ENCODE data around the gene RAB29.
"Not testable (repeated sequence)": the region's sequence is repeated elsewhere in the genome, so short reads cannot be mapped to it uniquely, and the experiment has no call there.

Gene RAB29

DNA sequence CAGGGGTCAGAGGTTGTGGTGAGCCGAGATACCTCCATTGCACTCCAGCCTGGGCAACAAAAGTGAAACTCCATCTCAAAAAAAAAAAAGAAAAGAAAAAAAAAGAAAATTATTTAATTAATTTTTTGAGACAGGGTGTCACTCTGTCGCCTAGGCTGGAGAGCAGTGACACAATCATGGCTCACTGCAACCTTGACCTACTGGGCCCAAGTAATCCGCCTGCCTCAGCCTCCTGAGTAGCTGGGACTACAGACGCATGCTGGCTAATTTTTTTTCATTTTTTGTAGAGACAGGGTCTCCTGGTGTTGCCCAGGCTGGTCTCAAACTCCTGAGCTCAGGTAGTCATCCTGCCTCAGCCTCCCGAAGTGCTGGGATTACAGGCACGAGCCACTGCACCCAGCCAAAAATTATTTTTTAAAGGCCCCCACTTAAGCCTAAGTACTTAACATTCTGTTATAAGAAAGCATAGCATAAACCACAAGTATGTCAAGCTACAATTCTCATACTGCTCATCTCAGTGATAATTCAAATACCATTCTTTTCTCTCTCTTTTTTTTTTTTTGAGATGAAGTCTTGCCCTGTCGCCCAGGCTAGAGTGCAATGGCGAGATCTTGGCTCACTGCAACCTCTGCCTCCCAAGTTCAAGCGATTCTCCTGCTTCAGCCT lies 45.2 kb downstream of the RAB29 start:
- Histone ChIP-seq H3K4me3 (ENCODE audit: low read length in 2 of 2) (no peak overlapping the region), H3K27me3 (ENCODE audit: control insufficient read depth in 2 of 2, insufficient read depth in 2 of 2, low read length in 2 of 2) (no peaks in the 10 kb centered on the region), H3K9ac (ENCODE audit: low read depth in 1 of 2, low read length in 2 of 2) (no peak overlapping the region), H3K36me3 (ENCODE audit: control insufficient read depth in 2 of 2, insufficient read depth in 2 of 2, low read length in 2 of 2) (peaks cover 4 to 9% of the 10 kb centered on the region in 2 donors), H3K9me3 (ENCODE audit: control insufficient read depth in 2 of 2, low read length in 2 of 2) (no peaks in the 10 kb centered on the region), H3K27ac (ENCODE audit: low read depth in 2 of 2, low read length in 2 of 2) (no peak overlapping the region), H3K4me1 (ENCODE audit: control insufficient read depth in 2 of 2, insufficient read depth in 2 of 2, low read length in 2 of 2) (no peaks in the 10 kb centered on the region)

DNA sequence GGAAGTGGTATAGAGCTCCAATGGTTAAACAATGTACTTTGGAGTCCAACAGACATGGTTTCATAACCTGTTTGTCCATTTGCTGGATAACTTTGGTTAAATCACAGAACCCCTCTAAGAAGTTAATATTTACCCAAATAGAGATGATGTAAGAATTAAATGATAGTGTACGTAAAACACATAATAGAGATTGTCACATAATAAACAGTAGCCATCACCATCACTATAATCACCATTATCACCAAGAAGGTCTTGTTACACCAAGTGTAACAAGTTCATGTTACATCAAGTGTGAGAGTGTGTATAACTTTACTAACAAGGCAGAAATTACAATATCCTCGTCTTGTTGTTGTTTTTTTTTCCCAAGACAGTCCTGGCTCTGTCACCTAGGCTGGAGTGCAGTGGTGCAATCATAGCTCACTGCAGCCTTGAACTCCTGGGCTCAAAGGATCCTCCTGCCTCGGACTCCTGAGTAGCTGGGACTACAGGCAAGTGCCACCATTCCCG lies 48.6 kb downstream of the RAB29 start:
- no peaks in the 10 kb centered on the region for H3K9me3 ChIP-seq (ENCODE audit: control insufficient read depth in 2 of 2, low read length in 2 of 2)
- no peak overlapping the region for H3K4me3 ChIP-seq (ENCODE audit: low read length in 2 of 2)
- H3K36me3 ChIP-seq (ENCODE audit: control insufficient read depth in 2 of 2, insufficient read depth in 2 of 2, low read length in 2 of 2): peaks cover 6 to 14% of the 10 kb centered on the region in 2 donors
- no peaks in the 10 kb centered on the region for H3K27me3 ChIP-seq (ENCODE audit: control insufficient read depth in 2 of 2, insufficient read depth in 2 of 2, low read length in 2 of 2)
- no peak overlapping the region for H3K9ac ChIP-seq (ENCODE audit: low read depth in 1 of 2, low read length in 2 of 2)
- no peaks in the 10 kb centered on the region for H3K4me1 ChIP-seq (ENCODE audit: control insufficient read depth in 2 of 2, insufficient read depth in 2 of 2, low read length in 2 of 2)
- no peak overlapping the region for H3K27ac ChIP-seq (ENCODE audit: low read depth in 2 of 2, low read length in 2 of 2)

DNA sequence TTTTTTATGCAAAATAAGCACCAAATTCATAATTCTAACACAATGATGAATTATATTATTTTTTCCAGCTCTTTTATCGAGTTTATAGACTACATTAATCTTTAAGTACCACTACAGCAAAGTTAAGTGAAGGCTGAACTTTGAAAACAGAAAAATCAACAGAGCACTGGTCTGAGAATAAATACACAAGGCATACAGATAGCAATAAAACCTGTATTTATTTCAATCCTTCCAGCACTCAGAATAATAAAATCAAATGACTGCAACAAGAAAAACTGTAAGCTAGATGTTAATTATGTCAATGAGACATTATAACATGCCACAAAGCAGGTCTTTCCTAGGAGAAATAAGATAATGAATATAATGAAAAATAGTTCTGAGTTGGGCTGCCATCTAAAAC lies 49.8 kb downstream of the RAB29 start:
- Histone ChIP-seq H3K27ac (ENCODE audit: low read depth in 2 of 2, low read length in 2 of 2) (no peak overlapping the region), H3K4me3 (ENCODE audit: low read length in 2 of 2) (no peak overlapping the region), H3K27me3 (ENCODE audit: control insufficient read depth in 2 of 2, insufficient read depth in 2 of 2, low read length in 2 of 2) (no peaks in the 10 kb centered on the region), H3K36me3 (ENCODE audit: control insufficient read depth in 2 of 2, insufficient read depth in 2 of 2, low read length in 2 of 2) (peaks cover 15 to 18% of the 10 kb centered on the region in 2 donors), H3K9ac (ENCODE audit: low read depth in 1 of 2, low read length in 2 of 2) (no peak overlapping the region), H3K9me3 (ENCODE audit: control insufficient read depth in 2 of 2, low read length in 2 of 2) (no peaks in the 10 kb centered on the region), H3K4me1 (ENCODE audit: control insufficient read depth in 2 of 2, insufficient read depth in 2 of 2, low read length in 2 of 2) (no peaks in the 10 kb centered on the region)

DNA sequence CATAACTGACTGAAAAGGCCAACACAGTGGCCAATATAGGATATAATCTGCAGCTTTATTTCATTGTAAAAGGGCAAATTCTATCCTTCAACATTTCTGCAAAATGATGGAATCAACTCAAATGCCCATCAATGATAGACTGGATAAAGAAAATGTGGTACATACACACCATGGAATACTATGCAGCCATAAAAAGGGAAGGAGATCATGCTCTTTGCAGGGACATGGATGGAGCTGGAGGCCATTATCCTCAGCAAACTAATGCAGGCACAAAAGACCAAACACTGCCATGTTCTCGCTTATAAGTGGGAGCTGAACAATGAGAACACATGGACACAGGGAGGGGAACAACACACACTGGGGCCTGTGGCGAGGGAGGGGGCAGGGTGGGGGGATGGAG lies 54.5 kb downstream of the RAB29 start:
- peaks cover 36 to 46% of the 10 kb centered on the region in 2 donors for H3K36me3 ChIP-seq (ENCODE audit: control insufficient read depth in 2 of 2, insufficient read depth in 2 of 2, low read length in 2 of 2)
- not testable (repeated sequence) for H3K27me3 ChIP-seq (ENCODE audit: control insufficient read depth in 2 of 2, insufficient read depth in 2 of 2, low read length in 2 of 2); H3K9me3 ChIP-seq (ENCODE audit: control insufficient read depth in 2 of 2, low read length in 2 of 2); H3K9ac ChIP-seq (ENCODE audit: low read depth in 1 of 2, low read length in 2 of 2); H3K27ac ChIP-seq (ENCODE audit: low read depth in 2 of 2, low read length in 2 of 2); H3K4me3 ChIP-seq (ENCODE audit: low read length in 2 of 2); H3K4me1 ChIP-seq (ENCODE audit: control insufficient read depth in 2 of 2, insufficient read depth in 2 of 2, low read length in 2 of 2)

DNA sequence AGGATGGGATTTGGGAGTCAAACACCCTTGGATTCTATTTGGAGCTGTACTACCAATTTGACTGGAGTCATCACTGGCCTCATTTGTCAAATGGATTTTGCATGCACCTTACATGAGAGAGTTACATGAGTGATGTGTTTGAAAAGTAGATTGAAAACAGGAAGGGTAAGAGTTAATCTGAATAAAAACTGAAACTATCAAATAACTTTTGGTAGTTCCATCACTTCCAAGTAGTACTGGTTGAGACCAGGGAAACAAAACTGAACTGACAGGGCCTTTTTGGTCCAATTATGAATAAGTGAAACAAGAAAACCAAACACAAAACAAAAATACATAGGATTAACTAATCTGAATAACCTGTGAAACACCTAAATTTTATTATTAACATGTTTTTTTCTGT lies 55.5 kb downstream of the RAB29 start:
- no peaks in the 10 kb centered on the region for H3K9me3 ChIP-seq (ENCODE audit: control insufficient read depth in 2 of 2, low read length in 2 of 2)
- H3K27me3 ChIP-seq (ENCODE audit: control insufficient read depth in 2 of 2, insufficient read depth in 2 of 2, low read length in 2 of 2): no peaks in the 10 kb centered on the region
- H3K4me1 ChIP-seq (ENCODE audit: control insufficient read depth in 2 of 2, insufficient read depth in 2 of 2, low read length in 2 of 2): peaks cover 0 to 16% of the 10 kb centered on the region in 2 donors
- H3K4me3 ChIP-seq (ENCODE audit: low read length in 2 of 2): no peak overlapping the region
- H3K36me3 ChIP-seq (ENCODE audit: control insufficient read depth in 2 of 2, insufficient read depth in 2 of 2, low read length in 2 of 2): peaks cover 36 to 48% of the 10 kb centered on the region in 2 donors
- no peak overlapping the region for H3K27ac ChIP-seq (ENCODE audit: low read depth in 2 of 2, low read length in 2 of 2)
- H3K9ac ChIP-seq (ENCODE audit: low read depth in 1 of 2, low read length in 2 of 2): no peak overlapping the region

DNA sequence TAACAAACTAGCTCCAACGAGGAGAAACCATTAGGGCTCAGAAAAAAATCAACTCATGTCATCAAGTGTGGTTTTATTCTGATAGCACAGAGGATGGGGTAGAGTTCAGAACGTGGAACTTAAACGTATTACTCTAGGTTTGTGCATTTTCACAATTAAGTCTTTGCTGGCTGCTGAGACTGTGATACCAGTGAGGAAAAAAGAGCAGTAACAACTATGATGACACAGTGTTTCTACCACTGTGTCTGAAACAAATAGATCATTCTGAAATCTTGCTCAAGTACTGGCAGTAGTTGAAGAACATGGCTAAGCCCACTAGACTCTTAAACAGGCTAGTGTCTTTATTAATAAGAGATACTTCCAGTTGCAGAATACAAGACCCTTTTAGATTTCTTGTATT lies 56.3 kb downstream of the RAB29 start:
- Histone ChIP-seq H3K36me3 (ENCODE audit: control insufficient read depth in 2 of 2, insufficient read depth in 2 of 2, low read length in 2 of 2) (peaks cover 34 to 48% of the 10 kb centered on the region in 2 donors), H3K9ac (ENCODE audit: low read depth in 1 of 2, low read length in 2 of 2) (no peak overlapping the region), H3K4me1 (ENCODE audit: control insufficient read depth in 2 of 2, insufficient read depth in 2 of 2, low read length in 2 of 2) (peaks cover 0 to 16% of the 10 kb centered on the region in 2 donors), H3K27ac (ENCODE audit: low read depth in 2 of 2, low read length in 2 of 2) (no peak overlapping the region), H3K4me3 (ENCODE audit: low read length in 2 of 2) (no peak overlapping the region), H3K9me3 (ENCODE audit: control insufficient read depth in 2 of 2, low read length in 2 of 2) (no peaks in the 10 kb centered on the region), H3K27me3 (ENCODE audit: control insufficient read depth in 2 of 2, insufficient read depth in 2 of 2, low read length in 2 of 2) (no peaks in the 10 kb centered on the region)
